GM13976 (cell line): ENCODE data around the gene ARSG.

Experiments used
- DNase-seq: peaks from one replicate; pipeline ENCODE4 v3.0.0; 2012; ENCODE audit warnings: low spot score
- in situ Hi-C: fragments of 300-500 bp; cut with MboI; formaldehyde crosslinking; loops from one replicate; pipeline ENCODE4 v1.12.0; 2022; ENCODE audit warnings: low sequenced_read_pairs, mixed read lengths, inconsistent platforms; ENCODE audit not compliant: unreplicated experiment
- TF ChIP-seq, protein P1 (sequence below): IDR thresholded peaks from 2 replicates; pipeline ENCODE4 v1.5.1; 2012; ENCODE audit warnings: borderline replicate concordance, mild to moderate bottlenecking; ENCODE audit not compliant: insufficient read depth; ENCODE audit errors: extremely low read depth, missing control alignments, control extremely low read depth

The ARSG gene

DNA sequence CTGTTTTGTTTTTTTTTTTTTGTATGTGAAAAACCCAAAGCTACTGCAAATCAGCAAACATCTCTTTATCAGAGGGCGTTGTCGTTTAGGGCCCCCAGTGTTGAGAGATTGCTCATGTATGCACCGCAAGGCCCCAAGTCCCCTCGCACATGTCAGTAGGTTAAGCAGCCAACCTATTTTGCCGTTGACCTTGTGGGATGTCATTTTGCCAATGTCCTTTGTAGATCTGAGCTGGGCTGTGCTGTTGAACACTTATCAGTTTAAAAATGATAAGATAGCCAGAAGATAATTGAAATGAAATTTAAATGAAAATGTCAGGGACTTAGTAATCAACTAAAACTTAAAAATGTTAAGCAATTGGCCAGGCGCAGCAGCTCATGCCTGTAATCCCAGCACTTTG, 26.2 kb downstream of the ARSG start:
- TF ChIP-seq, protein P1, sequence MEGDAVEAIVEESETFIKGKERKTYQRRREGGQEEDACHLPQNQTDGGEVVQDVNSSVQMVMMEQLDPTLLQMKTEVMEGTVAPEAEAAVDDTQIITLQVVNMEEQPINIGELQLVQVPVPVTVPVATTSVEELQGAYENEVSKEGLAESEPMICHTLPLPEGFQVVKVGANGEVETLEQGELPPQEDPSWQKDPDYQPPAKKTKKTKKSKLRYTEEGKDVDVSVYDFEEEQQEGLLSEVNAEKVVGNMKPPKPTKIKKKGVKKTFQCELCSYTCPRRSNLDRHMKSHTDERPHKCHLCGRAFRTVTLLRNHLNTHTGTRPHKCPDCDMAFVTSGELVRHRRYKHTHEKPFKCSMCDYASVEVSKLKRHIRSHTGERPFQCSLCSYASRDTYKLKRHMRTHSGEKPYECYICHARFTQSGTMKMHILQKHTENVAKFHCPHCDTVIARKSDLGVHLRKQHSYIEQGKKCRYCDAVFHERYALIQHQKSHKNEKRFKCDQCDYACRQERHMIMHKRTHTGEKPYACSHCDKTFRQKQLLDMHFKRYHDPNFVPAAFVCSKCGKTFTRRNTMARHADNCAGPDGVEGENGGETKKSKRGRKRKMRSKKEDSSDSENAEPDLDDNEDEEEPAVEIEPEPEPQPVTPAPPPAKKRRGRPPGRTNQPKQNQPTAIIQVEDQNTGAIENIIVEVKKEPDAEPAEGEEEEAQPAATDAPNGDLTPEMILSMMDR: no peak
- DNase-seq: no peak
- in situ Hi-C loops: no loop called here

DNA sequence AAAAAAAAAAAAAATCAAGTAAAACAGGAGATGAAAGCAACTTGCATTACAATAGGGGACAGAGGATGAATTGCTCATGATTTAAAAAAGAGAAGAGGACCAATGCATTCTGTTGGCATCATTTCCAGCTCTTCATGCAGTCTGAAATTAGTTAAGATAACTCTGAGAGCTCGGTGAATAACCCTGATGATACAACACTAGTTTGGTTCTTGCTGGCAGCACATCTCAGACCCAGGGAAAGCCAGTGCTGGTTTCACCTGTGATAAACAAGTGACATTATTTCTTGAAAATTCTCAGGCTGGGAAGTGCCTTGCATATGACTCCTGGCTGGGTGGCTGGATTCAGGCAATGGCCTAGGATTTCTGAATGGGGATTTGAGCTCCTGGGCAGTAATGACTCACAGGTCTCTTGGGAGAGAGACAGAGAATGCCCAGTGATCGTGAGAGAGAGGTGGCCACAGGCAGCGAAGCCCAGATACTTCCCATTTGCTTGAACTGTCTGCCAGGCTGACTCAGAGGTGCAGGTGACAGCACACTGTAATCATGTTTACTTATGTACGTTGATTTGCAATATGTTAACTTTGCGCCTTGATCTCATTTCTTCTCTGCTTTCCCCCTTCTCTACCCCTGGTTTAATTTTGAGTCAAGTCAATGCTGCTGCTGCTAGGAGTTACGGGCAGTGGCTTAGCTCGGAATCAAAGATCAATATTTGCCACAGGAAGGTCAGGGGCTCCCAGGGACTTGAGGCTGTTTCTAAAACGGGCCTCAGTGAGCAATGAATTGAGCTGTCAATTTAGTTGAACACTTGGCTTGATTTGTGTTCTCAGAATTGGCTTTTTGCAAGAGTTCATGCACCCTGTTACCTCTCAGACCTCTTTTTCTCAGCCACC, 27.1 kb downstream of the ARSG start:
- TF ChIP-seq, protein P1: no peak
- in situ Hi-C loops: no loop called here
- no peak for DNase-seq

DNA sequence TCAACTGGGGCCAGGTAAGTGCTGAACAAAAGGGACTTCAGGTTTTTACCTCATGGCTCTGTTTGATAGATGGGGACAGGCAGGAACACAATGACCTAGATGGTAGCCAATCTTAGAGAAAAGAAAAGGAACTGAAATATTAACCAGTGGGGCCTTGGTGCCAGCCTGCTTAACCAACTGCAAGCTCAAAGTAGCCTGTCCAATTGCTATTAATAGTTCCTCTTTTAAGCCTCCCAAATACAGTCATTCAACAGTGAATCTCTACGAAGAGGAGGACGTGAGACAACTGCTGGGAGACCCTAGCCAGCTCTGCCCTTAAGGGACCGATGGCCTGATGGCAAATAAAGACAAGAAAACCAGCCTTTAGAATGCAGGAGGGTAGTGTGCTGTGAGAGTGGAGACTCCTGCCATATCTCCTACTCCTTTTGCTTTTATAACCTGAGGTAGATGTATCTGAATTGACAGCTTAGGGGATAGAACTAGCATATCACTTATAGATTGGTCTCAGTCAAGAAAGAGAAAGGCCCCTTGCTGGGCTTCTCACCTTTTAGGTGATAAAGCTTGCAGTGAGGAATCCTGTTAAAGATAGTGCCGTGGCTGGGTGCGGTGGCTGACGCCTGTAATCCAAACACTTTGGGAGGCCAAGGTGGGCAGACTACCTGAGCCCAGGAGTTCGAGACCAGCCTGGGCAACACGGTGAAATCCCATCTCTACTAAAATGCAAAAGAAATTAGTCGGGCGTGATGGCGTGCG, 28.3 kb downstream of the ARSG start:
- in situ Hi-C loops: no loop called here
- TF ChIP-seq, protein P1: no peak

DNA sequence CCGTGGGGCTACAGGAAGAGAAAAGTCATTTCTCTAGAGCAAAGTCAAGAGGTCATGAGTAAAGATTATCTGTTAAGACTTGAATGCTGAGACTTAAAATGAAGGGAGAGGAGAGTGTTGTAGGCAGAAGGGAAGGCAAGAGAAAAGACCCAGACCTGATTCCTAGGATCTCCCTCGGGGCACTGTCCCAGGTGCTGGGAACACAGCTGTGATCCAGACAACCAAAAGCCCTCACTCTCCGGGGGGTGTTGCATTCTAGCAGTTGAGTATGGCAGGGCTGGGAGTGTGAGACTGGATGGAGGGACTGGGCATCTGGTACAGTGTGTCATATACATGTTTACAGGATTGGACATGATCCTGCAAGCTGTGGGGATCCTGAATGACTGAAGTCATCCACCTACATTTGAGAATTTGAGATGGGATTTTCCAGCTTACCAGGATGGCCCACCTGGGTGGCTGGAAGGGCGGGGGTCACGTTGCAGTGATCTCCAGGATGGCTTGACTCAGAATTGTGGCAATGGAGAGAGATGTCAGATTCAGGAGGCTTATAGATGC, 29.1 kb downstream of the ARSG start:
- in situ Hi-C loops: no loop called here
- TF ChIP-seq, protein P1: no peak
- no peak for DNase-seq

More for the DNA sequence above, 28.3 kb downstream of the ARSG start:
- DNase-seq: no peak

DNA sequence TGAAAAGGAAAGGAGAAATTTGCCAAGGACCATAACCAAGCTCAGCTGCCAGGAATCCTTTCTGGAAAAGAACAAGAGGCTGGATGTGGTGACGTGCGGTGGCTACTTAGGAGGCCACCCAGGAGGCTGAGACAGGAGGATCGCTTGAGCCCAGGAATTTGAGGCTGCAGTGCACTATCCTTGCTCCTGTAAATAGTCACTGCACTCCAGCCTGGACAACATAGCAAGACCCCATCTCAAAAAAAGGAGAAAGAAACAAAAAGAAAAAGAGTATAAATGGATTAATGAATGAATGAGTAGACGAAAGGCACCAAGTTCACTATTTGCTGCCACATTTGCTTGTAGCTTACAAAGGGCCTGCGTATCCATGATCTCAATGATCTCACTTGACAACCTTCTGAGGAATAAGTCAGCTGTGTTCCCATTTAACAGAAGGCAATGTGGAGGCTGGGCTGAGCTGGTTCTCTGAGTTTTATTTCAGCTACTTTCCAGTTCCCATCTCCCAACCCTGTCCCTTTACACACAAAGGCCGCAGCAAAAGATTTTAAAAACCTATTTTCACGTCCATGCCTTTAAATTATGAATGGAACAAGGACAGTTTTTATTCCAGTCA, 29.8 kb downstream of the ARSG start:
- in situ Hi-C loops: no loop called here
- TF ChIP-seq, protein P1: no peak

DNA sequence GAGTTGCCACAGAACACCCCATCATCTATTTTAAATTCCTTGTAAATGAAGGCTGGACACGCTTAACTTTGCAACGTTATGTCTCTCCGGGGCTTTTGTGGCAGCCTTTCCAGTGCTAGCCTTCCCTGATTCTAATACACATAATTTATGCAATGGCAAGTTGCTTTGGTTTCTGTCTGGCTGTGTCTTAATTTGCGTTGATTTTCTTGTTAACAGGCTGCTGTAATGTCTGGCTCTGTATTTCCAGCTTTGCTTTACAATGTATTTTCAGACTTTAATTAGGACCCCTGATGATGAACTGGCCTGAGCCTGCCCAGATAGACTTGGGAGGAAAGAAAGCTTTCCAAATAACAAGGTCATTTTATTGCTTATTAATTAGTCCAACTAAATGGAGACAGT, 30.3 kb downstream of the ARSG start:
- no peak for DNase-seq
- in situ Hi-C loops: no loop called here
- TF ChIP-seq, protein P1: no peak

More for the DNA sequence above, 29.8 kb downstream of the ARSG start:
- no peak for DNase-seq
